HG03139 (cell line): ENCODE results near the gene TFF1.

Source experiments
- ATAC-seq: cut with Tn5 transposase; IDR thresholded peaks from one replicate; pipeline ENCODE4 v1.9.1; 2021; ENCODE audit not compliant: unreplicated experiment

Gene TFF1

GRCh38 chr21:42398436-42399028 is 32.2 kb upstream of the TFF1 start:
- ATAC-seq, result no peak

GRCh38 chr21:42397746-42398394 is 31.5 kb upstream of the TFF1 start:
- ATAC-seq, result no peak

- ATAC-seq, result no peak
Observed at GRCh38 chr21:42396799-42397745, 30.7 kb upstream of the TFF1 start.

- no peak for ATAC-seq
Observed at GRCh38 chr21:42395905-42396651, 29.7 kb upstream of the TFF1 start, which contains the start of gene TMPRSS3. TSS of gene TMPRSS3 (minus strand) at chr21:42396052. CDS start at chr21:42395417, 635 bp downstream.

GRCh38 chr21:42395302-42395701 is 29.0 kb upstream of the TFF1 start:
- ATAC-seq, result no peak

GRCh38 chr21:42393443-42393950 is 27.2 kb upstream of the TFF1 start:
- ATAC-seq, result no peak

- ATAC-seq, result peak; percentile 49
Observed at GRCh38 chr21:42392731-42393442, 26.6 kb upstream of the TFF1 start.

GRCh38 chr21:42391297-42391696 is 25.0 kb upstream of the TFF1 start:
- ATAC-seq, result no peak

- no peak for ATAC-seq
Observed at GRCh38 chr21:42390696-42391095, 24.4 kb upstream of the TFF1 start.

GRCh38 chr21:42390193-42390592 is 23.9 kb upstream of the TFF1 start:
- no peak for ATAC-seq

- no peak for ATAC-seq
Observed at GRCh38 chr21:42389449-42389835, 23.1 kb upstream of the TFF1 start.

GRCh38 chr21:42388740-42389448 is 22.6 kb upstream of the TFF1 start:
- no peak for ATAC-seq

GRCh38 chr21:42387843-42388340 is 21.6 kb upstream of the TFF1 start:
- no peak for ATAC-seq

GRCh38 chr21:42387164-42387563 is 20.8 kb upstream of the TFF1 start:
- ATAC-seq, result no peak

- ATAC-seq, result no peak
Observed at GRCh38 chr21:42386034-42386591, 19.8 kb upstream of the TFF1 start.

GRCh38 chr21:42385619-42386018 is 19.3 kb upstream of the TFF1 start:
- no peak for ATAC-seq

GRCh38 chr21:42384989-42385388 is 18.7 kb upstream of the TFF1 start:
- ATAC-seq, result no peak

GRCh38 chr21:42384156-42384945 is 18.0 kb upstream of the TFF1 start:
- no peak for ATAC-seq
